CD4-positive, alpha-beta T cell (primary cell): ENCODE data around the gene GBGT1. TPM values are rescaled to one million over a fixed set of nuclear protein-coding genes. Genes with fewer than 3 reads are reported as not detected.

Experiments used
- ATAC-seq: fragments of 200-7000 bp; cut with Tn5 transposase; one replicate; pipeline ENCODE4 v1.10.0; 2022; ENCODE audit warnings: mild to moderate bottlenecking; ENCODE audit not compliant: poor library complexity
- CTCF ChIA-PET: fragments of 350-600 bp; sonication (Branson Sonifier 250); formaldehyde crosslinking; loops from one replicate; lab custom pipeline; 2021; ENCODE audit warnings: antibody characterized with exemption, inconsistent platforms; lab: Charles Lee
- POLR2A ChIA-PET: fragments of 350-600 bp; sonication (Branson Sonifier 250); formaldehyde crosslinking; loops from one replicate; lab custom pipeline; 2021; ENCODE audit warnings: antibody characterized with exemption, inconsistent platforms; lab: Charles Lee
- DNase-seq, 14 experiments: peaks; one replicate each; pipeline ENCODE4 v3.0.0-alpha.2; 2013 to 2020; ENCODE audit warnings: mixed read lengths in 2 of 14
- H3K27ac ChIP-seq, 2 donors: one replicate each; pipeline versions ENCODE4 v1.5.1 to v1.7.0; 2013; ENCODE audit warnings: low read length in 2 of 2, low read depth in 1 of 2, mild to moderate bottlenecking in 1 of 2
- H3K27me3 ChIP-seq, 2 experiments: 1 replicate in 1 of 2; 2 replicates in 1 of 2; pipeline versions ENCODE4 v1.6.1 to v1.7.0; 2013; ENCODE audit warnings: low read length in 2 of 2, control low read depth in 1 of 2, mild to moderate bottlenecking in 1 of 2, moderate library complexity in 1 of 2; ENCODE audit not compliant: insufficient read depth in 2 of 2, control insufficient read depth in 1 of 2
- H3K36me3 ChIP-seq: one replicate; pipeline ENCODE4 v1.6.1; 2013; ENCODE audit warnings: low read length, control low read depth; ENCODE audit not compliant: insufficient read depth
- H3K4me1 ChIP-seq: one replicate; pipeline ENCODE4 v1.6.1; 2013; ENCODE audit warnings: low read length, control low read depth; ENCODE audit not compliant: insufficient read depth
- H3K4me3 ChIP-seq: one replicate; pipeline ENCODE4 v1.5.1; 2013; ENCODE audit warnings: mild to moderate bottlenecking, low read length, moderate library complexity
- H3K9me3 ChIP-seq, 2 experiments: 1 replicate in 1 of 2; 2 replicates in 1 of 2; pipeline versions ENCODE4 v1.6.1 to v1.7.0; 2013; ENCODE audit warnings: low read length in 2 of 2, mild to moderate bottlenecking in 2 of 2, control low read depth in 1 of 2, moderate library complexity in 1 of 2; ENCODE audit not compliant: control insufficient read depth in 1 of 2, insufficient read depth in 1 of 2
- H3K27ac Mint-ChIP-seq: one replicate; pipeline ENCODE4 v1.8.0; 2020; ENCODE audit warnings: mixed read lengths
- H3K27me3 Mint-ChIP-seq: one replicate; pipeline ENCODE4 v1.8.0; 2021; ENCODE audit warnings: mixed read lengths
- H3K36me3 Mint-ChIP-seq: one replicate; pipeline ENCODE4 v1.8.0; 2021; ENCODE audit warnings: low read depth, mixed read lengths
- H3K4me1 Mint-ChIP-seq: one replicate; pipeline ENCODE4 v1.8.0; 2021; ENCODE audit warnings: low read depth, mixed read lengths
- H3K4me3 Mint-ChIP-seq: one replicate; pipeline ENCODE4 v1.8.0; 2020; ENCODE audit warnings: mild to moderate bottlenecking, mixed read lengths
- H3K9me3 Mint-ChIP-seq: one replicate; pipeline ENCODE4 v1.8.0; 2020; ENCODE audit warnings: mixed read lengths
- CTCF ChIP-seq: fragments of 200-600 bp; IDR thresholded peaks from one replicate; pipeline ENCODE4 v1.8.0; 2022; ENCODE audit warnings: antibody characterized with exemption, mild to moderate bottlenecking
- intact Hi-C, 2 experiments: fragments of 100-400 bp; cut with DNase I in 1 of 2; cut with micrococcal nuclease in 1 of 2; formaldehyde crosslinking; loops; one replicate each; pipeline versions ENCODE4 v1.15.1 to v1.9.0; 2023 to 2025; cut with DNase I, micrococcal nuclease
- total RNA-seq, 174 experiments: library from RNA in 2 of 174; stranded (reverse) in 2 of 174; gene quantifications; one replicate each; pipeline ENCODE4 v1.2.3 and lab custom pipeline; 2021 to 2026

GBGT1 gene
- total RNA-seq, 2 experiments from 2014 or later = 1.3 to 1.8 TPM

- Mint-ChIP-seq H3K4me3 (peak overlapping the region; percentile 83), H3K9me3 (no peaks in the 10 kb centered on the region), H3K27me3 (no peaks in the 10 kb centered on the region), H3K4me1 (peaks cover 73% of the 10 kb centered on the region), H3K27ac (peak overlapping the region; percentile 96), H3K36me3 (peaks cover 20% of the 10 kb centered on the region)
- intact Hi-C loops = no loop called here
- CTCF ChIA-PET = interaction anchor here (1.1 to 6.5 kb wide), 3 partner anchors 11 to 26 kb away, joined by 3 to 41 read pairs (median 16); no protein-coding TSS in a partner anchor
- POLR2A ChIA-PET = interaction anchor here (1.1 to 6.5 kb wide), 6 partner anchors 11 to 92 kb away, joined by 3 to 34 read pairs (median 11); partner anchors contain the start of gene GTF3C5
- ATAC-seq (no peak), DNase-seq (no peak)
- peak overlapping the region; percentile 53 to 98 for H3K27ac ChIP-seq
- H3K9me3 ChIP-seq = no peaks in the 10 kb centered on the region
- H3K4me1 ChIP-seq = peaks cover 90% of the 10 kb centered on the region
- H3K27me3 ChIP-seq = no peaks in the 10 kb centered on the region
- peaks cover 6% of the 10 kb centered on the region for H3K36me3 ChIP-seq
- H3K4me3 ChIP-seq = no peak overlapping the region
- no peak for TF ChIP-seq CTCF
These were observed 41.1 kb downstream of the GBGT1 start for GRCh38 chr9:133122605-133122934.

- Histone ChIP-seq H3K4me1 (peaks cover 90% of the 10 kb centered on the region), H3K27ac (peak overlapping the region; percentile 75 to 98), H3K36me3 (peaks cover 4% of the 10 kb centered on the region), H3K4me3 (peak overlapping the region; percentile 41), H3K9me3 (no peaks in the 10 kb centered on the region), H3K27me3 (no peaks in the 10 kb centered on the region)
- ATAC-seq (peak; percentile 25), DNase-seq (peak in 2 of 14 experiments; percentile 68 to 71)
- Mint-ChIP-seq H3K4me1 (peaks cover 67% of the 10 kb centered on the region), H3K27ac (peak overlapping the region; percentile 96), H3K4me3 (peak overlapping the region; percentile 83), H3K9me3 (no peaks in the 10 kb centered on the region), H3K27me3 (no peaks in the 10 kb centered on the region), H3K36me3 (peaks cover 21% of the 10 kb centered on the region)
- no peak for TF ChIP-seq CTCF
- POLR2A ChIA-PET = interaction anchor here (1.0 to 6.5 kb wide), 7 partner anchors 9 to 92 kb away, joined by 3 to 34 read pairs (median 7); partner anchors contain the start of gene GTF3C5
- CTCF ChIA-PET = interaction anchor here (1.1 to 6.5 kb wide), 3 partner anchors 12 to 26 kb away, joined by 3 to 41 read pairs (median 16); no protein-coding TSS in a partner anchor
- intact Hi-C loops = loop anchor here (1.0 to 2.0 kb wide), 4 partner anchors 11 to 27 kb away; no protein-coding TSS in a partner anchor
These were observed 41.7 kb downstream of the GBGT1 start for GRCh38 chr9:133121915-133122550.

- Mint-ChIP-seq H3K27ac (peak within 1 kb of the TSS; percentile 96), H3K4me3 (peak within 1 kb of the TSS; percentile 85), H3K36me3 (peaks cover 21% of the 10 kb centered on the region), H3K27me3 (no peaks in the 10 kb centered on the region), H3K9me3 (no peaks in the 10 kb centered on the region), H3K4me1 (peaks cover 61% of the 10 kb centered on the region)
- peak; percentile 75 for ATAC-seq
- peaks cover 6% of the 10 kb centered on the region for H3K36me3 ChIP-seq
- peak within 1 kb of the TSS; percentile 56 for H3K4me3 ChIP-seq
- CTCF ChIA-PET = interaction anchor here (1.1 to 6.5 kb wide), 3 partner anchors 12 to 26 kb away, joined by 3 to 41 read pairs (median 5); no protein-coding TSS in a partner anchor
- H3K27me3 ChIP-seq = no peaks in the 10 kb centered on the region
- POLR2A ChIA-PET = interaction anchor here (0.6 to 6.5 kb wide), 7 partner anchors 10 to 195 kb away, joined by 3 to 34 read pairs (median 7); partner anchors contain the start of gene GTF3C5
- intact Hi-C loops = loop anchor here (1.0 to 2.0 kb wide), 4 partner anchors 12 to 28 kb away; no protein-coding TSS in a partner anchor
- DNase-seq = peak; percentile 83 to 97 (median 90)
- no peak for TF ChIP-seq CTCF
- no peaks in the 10 kb centered on the region for H3K9me3 ChIP-seq
- H3K4me1 ChIP-seq = peaks cover 90% of the 10 kb centered on the region
- H3K27ac ChIP-seq = peak within 1 kb of the TSS; percentile 75 to 98
These were observed 42.4 kb downstream of the GBGT1 start, which contains the start of gene RALGDS for GRCh38 chr9:133121198-133121914. Gene RALGDS, minus strand, starts transcription at chr9:133121240. Its CDS starts 86 bp downstream, at chr9:133121154.
